Stimulated activated CD8-positive, alpha-beta memory T cell treated with anti-CD3 and anti-CD28 coated beads, Interleukin-2, amount 100 ng/mL, for 48 hours (primary cell): Measurements from ENCODE around the gene PRKD1.
"Not testable (repeated sequence)": the region's sequence is repeated elsewhere in the genome, so short reads cannot be mapped to it uniquely, and the experiment has no call there.

ENCODE experiments used
- DNase-seq, 2 donors: peaks; one replicate each; pipeline ENCODE4 v3.0.0-alpha.2; 2020; ENCODE audit warnings: low read depth in 2 of 2

Gene PRKD1

GRCh38 chr14:29799464-29800095 is 128.1 kb downstream of the PRKD1 start:
- DNase-seq = no peak

- DNase-seq = no peak
Observed at GRCh38 chr14:29798811-29799210, 128.8 kb downstream of the PRKD1 start.

GRCh38 chr14:29798108-29798663 is 129.5 kb downstream of the PRKD1 start:
- DNase-seq = no peak

GRCh38 chr14:29796853-29797252 is 130.8 kb downstream of the PRKD1 start:
- no peak for DNase-seq

DNA sequence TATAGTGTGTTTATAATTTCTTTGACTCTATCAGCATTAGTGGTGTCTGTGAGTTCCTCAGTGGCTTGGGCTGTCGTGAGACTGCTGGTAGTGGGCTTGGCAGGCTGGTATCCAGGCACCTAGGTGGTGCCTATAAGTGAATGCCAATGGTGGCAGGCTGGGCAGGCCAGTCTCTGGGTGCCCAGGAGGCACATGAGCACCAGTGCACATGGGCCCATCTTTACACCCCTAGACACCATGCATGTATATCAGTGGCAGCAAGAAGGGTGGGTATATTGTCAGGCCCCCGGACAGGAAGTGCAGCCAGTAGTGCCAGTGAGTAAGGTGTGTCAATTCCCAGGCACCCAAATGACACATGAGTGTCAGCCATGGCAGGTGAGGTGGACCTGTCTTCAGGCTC is 138.2 kb downstream of the PRKD1 start:
- no peak for DNase-seq

- DNase-seq = no peak
Observed at GRCh38 chr14:29788093-29788492, 139.6 kb downstream of the PRKD1 start.

- DNase-seq = no peak
Observed at GRCh38 chr14:29783556-29783955, 144.1 kb downstream of the PRKD1 start.

DNA sequence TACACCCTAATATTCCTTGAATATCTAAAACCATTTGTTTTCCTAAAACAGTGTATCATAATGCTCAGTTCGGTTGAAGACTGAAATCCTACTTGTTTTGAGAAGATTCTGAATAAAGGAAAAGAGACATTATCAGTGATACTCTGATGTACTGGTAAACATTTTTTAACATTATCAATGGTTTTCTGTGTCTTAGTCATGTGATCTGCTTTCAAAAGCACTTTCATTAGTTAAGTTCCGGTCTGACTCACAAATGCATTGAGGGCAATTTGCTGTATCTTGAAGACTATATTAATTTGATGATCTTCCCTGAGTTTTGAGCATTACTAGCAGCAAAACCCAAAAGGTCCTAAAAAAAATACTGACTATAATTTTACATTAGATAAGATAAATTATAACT is 145.6 kb downstream of the PRKD1 start:
- no peak for DNase-seq

DNA sequence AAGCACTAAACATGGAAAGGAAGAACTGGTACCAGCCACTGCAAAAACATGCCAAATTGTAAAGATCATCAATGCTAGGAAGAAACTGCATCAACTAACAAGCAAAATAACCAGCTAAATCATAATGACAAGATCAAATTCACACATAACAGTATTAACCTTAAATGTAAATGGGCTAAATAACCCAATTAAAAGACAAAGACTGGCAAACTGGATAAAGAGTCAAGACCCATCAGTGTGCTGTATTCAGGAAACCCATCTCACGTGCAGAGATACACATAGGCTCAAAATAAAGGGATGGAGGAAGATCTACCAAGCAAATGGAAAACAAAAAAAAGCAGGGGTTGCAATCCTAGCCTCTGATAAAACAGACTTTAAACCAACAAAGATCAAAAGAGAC is 150.5 kb downstream of the PRKD1 start:
- not testable (repeated sequence) for DNase-seq

GRCh38 chr14:29773990-29774389 is 153.7 kb downstream of the PRKD1 start:
- no peak for DNase-seq

DNA sequence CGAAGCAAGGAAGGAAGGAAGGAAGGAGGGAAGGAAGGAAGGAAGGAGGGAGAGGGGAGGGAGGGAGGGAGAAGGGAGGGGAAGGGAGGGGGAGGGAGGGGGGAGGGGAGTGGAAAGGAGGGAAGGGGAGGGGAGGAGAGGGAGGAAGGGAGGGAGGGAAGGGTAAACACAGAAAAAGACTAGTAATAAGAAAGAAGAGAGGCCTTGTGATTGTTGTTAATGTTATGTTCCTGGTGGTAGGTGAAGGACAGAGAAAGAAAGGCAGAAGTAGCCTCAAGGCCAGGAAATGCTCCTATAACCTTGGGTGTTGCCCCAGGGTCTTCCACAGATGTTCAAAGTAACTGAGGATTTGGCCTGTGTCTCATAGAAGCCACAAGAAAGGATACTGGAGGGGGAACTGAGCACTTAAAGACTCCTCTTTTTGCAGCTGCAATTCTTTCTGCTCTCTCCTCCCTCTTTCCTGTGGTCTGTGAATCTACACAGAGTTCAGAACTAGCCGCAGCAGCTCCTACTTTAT is 164.2 kb downstream of the PRKD1 start:
- no peak for DNase-seq

DNA sequence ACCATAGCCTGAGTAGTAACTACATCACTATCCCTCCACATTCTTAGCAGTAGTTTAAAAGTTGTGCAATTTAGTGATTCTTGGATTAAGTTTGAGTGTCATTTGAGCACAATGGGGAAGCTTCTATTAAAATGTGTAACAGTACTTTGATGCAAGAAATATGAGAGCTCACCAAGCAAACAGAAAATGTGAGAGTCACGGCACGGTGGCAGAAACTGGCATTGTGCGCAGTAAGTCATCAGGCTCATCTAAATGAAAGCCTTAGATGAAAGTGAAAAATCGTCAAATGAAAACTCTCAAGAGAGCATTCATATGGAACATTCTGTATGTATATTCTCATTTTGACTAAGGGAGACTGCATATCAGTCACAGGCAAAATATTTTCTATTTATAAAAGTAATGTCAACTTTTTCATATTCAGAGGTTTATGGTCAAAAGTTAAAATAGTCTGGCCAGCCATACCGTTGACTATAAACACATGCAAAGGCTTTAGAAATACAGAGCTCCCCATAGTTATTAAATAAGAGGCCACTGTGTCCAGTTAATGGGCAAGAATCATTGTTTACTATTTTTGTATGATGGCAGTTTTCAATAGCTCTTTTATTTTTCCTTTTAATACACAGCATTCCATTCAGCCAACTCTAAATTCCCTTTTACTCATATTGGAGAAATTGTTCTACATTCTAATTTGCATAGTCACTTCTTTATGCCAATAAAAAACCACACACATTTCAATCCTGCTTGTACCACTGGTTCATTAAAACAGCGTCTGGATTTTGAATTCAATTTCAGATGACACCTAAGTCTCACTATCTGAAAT is 167.9 kb downstream of the PRKD1 start:
- DNase-seq = no peak

DNA sequence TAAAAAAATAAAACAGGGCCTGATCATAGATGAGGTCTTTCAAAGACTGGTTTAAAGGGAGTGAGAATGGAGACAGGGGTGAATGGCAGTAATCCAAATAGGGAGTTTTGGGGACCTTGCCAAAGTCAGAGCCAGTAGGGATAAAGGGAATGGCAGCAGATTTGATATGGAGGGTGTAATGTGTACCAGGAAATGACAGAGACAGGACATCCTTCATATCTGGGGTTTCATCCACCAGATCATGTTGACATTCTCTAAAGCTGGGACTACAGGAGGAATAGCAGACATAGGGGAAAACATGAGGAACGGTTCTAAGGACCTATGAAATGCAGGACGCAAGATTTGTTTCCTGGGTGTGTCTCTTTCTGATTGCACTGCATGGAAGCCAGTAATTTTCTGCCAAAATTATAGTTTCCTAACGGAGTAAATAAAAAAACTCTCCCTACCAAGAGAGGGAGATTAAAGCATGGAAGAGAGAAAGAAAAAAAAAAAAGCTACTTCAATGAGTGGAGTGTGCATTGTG is 169.9 kb downstream of the PRKD1 start:
- no peak for DNase-seq

- no peak for DNase-seq
Observed at GRCh38 chr14:29757188-29757680, 170.4 kb downstream of the PRKD1 start.

- no peak for DNase-seq
Observed at GRCh38 chr14:29756019-29756385, 171.6 kb downstream of the PRKD1 start.

GRCh38 chr14:29755311-29756018 is 172.2 kb downstream of the PRKD1 start:
- DNase-seq = no peak

DNA sequence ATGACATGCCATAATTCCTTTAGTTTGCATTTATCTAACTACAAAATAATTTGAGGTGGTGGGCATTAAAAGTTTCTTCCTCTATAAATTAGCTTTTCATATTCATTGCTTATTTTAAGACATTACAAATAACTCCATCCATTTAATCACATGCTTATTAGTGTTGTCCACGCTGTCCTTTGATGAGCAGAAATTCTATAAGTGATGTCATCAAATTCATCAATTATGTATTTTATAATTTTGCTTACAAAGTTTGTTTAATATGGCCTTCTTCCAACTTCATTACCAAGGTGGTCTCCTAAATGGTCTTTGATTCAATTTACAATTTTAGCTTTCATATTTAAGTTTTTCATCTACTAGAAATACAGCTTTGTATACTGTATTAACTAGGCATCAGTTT is 173.5 kb downstream of the PRKD1 start:
- DNase-seq = no peak

DNA sequence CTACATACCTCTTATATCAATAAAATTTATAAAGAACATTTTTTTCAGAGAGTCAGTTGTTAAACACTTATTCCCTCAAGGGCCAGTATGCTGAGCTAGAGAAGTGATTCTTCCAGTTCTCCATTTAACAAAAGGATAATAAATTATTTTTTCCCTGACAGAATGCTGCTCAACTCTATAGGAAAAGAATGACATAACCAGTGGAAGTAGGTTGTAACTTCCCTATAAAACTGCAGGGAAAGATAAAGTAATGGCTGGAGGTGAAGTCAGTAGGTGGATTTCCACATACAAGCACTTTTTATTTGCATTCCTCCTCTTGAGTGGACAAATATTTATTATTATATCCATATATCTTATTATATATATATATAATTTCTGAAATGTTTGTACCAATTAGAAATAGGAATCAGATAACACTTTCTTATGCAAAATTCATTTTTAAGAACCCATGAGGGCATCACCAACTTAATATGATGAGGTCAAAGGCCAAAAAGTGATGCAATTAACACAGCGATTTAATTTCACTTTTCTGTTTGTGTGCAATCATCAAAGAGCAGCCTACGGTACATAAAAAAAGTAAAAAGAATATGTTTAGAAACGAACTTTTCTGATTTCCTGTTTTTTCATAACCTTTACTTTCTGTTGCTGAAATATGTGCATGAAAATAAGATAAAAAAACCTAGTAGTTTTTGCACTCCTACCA is 175.3 kb downstream of the PRKD1 start:
- no peak for DNase-seq

DNA sequence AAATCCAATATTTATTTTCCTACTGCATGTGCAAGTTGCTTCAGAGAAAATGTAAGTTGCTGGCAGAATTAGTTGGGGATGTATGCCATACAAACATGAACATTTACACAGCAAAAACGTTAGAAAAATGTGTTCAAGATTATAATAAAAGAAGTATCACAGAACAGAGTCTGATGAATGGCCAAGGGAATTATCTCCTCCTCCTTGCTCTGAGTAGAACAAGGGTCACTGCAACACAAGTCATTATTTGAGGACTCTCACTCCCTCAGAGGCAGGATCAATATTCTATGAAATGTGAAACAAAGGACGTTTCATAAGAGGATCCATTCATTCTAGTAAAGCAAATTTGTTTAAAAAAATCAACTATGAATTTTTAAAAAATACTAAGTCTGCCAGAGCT is 177.8 kb downstream of the PRKD1 start:
- no peak for DNase-seq

DNA sequence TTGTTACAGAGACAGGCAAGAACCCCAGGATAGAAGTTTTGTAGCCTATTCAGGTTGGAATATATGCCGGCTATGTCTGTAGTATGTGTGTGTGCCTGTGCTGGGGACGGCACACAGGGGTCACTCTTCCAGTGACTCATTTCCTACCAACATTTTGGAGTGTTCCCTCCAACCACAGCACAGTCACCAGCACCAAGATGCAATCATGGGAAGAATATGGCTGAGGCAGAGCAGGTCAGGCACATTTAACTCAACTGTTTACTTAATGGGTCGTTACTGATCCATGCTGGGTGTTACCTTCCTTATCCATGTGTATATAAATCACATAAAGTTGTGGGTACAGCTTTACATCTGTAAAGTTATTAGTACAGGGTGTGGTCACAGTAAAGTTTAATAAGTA is 178.3 kb downstream of the PRKD1 start:
- no peak for DNase-seq

DNA sequence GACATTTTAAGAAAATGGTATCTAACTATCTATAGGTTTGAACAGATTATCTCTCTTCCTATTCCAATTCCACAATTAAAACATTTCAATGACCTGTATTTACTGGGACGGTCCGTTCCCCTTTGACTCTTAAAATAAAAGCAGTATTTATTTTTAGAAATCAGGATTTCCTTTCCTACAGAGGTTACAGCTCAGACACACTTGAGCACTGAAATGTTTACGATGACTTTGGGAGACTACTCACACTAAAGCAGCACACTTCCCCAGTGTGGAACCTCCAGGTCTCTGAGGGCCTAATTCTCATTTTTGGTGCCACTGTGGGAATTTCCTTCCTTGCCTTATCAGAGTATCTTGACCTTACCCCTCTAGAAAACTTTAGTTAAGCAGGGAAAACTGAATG is 181.8 kb downstream of the PRKD1 start:
- no peak for DNase-seq
